ENCODE measurements around the gene MVD.

DNA sequence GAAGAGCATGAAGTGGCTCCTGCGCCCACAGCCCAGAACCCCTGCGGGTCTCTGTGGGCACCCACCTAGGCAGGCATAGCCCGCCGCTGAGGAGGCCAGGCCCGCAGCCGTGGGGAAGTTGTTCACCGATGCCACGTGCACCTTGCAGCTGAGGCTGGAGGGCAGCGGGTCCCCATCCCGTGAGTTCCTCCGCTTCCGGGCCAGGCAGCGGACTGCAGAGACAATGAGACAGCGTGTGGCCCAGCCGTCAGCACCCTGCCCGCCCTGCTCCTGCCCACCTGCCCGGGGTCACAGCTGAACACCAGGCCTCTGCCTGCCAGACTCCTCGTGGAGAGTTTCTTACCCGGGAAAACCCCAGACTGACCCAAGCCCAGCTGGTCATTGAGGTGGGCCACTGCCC is 5.5 kb downstream of the MVD start:
- TF ChIP-seq, protein P1, sequence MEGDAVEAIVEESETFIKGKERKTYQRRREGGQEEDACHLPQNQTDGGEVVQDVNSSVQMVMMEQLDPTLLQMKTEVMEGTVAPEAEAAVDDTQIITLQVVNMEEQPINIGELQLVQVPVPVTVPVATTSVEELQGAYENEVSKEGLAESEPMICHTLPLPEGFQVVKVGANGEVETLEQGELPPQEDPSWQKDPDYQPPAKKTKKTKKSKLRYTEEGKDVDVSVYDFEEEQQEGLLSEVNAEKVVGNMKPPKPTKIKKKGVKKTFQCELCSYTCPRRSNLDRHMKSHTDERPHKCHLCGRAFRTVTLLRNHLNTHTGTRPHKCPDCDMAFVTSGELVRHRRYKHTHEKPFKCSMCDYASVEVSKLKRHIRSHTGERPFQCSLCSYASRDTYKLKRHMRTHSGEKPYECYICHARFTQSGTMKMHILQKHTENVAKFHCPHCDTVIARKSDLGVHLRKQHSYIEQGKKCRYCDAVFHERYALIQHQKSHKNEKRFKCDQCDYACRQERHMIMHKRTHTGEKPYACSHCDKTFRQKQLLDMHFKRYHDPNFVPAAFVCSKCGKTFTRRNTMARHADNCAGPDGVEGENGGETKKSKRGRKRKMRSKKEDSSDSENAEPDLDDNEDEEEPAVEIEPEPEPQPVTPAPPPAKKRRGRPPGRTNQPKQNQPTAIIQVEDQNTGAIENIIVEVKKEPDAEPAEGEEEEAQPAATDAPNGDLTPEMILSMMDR (IDR thresholded peaks at IDR 0.05; ENCODE audit: low read depth, low read length, missing input control) = no peak
- TF ChIP-seq ATF3 (IDR thresholded peaks at IDR 0.05) = no peak
- no peak for TF ChIP-seq GABPA (IDR thresholded peaks at IDR 0.05 in 1 of 2, conservative IDR thresholded peaks at IDR 0.05 in 1 of 2)
- TF ChIP-seq, protein P2, sequence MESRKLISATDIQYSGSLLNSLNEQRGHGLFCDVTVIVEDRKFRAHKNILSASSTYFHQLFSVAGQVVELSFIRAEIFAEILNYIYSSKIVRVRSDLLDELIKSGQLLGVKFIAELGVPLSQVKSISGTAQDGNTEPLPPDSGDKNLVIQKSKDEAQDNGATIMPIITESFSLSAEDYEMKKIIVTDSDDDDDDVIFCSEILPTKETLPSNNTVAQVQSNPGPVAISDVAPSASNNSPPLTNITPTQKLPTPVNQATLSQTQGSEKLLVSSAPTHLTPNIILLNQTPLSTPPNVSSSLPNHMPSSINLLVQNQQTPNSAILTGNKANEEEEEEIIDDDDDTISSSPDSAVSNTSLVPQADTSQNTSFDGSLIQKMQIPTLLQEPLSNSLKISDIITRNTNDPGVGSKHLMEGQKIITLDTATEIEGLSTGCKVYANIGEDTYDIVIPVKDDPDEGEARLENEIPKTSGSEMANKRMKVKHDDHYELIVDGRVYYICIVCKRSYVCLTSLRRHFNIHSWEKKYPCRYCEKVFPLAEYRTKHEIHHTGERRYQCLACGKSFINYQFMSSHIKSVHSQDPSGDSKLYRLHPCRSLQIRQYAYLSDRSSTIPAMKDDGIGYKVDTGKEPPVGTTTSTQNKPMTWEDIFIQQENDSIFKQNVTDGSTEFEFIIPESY (IDR thresholded peaks at IDR 0.05) = no peak
- TF ChIP-seq FOXA1 (IDR thresholded peaks at IDR 0.05) = no peak
- no peak for TF ChIP-seq RAD21 (IDR thresholded peaks at IDR 0.05)
- no peak for TF ChIP-seq REST (IDR thresholded peaks at IDR 0.05)
- no peak for TF ChIP-seq SP1 (IDR thresholded peaks at IDR 0.05)
- no peak for TF ChIP-seq EGR1 (IDR thresholded peaks at IDR 0.05; ENCODE audit: low read depth in 2 of 2)
- no peak for TF ChIP-seq YY1 (IDR thresholded peaks at IDR 0.05)
- no peak for TF ChIP-seq JUND (IDR thresholded peaks at IDR 0.05)

All from liver (tissue), 3 donors.